Measurements from ENCODE around the gene ENTR1. TPM values are rescaled to one million over a fixed set of nuclear protein-coding genes. Genes with fewer than 3 reads are reported as not detected.

Gene ENTR1
- polyA plus RNA-seq, 3 donors = 3.3 to 60.0 (median 9.6) TPM

GRCh38 chr9:136401173-136401922 is 9.1 kb downstream of the ENTR1 start:
- Histone ChIP-seq H2AFZ (ENCODE audit: insufficient read depth, low read depth, low read length, poor library complexity, severe bottlenecking) (no peak overlapping the region), H3K36me3 (replicated peaks in 1 of 2; ENCODE audit: control insufficient read depth in 1 of 2, insufficient read depth in 2 of 2, low read length in 2 of 2) (peaks cover 39 to 48% of the 10 kb centered on the region in 2 donors), H3K27me3 (ENCODE audit: control insufficient read depth in 2 of 2, insufficient read depth in 2 of 2, low read length in 2 of 2) (no peaks in the 10 kb centered on the region), H4K20me1 (ENCODE audit: insufficient read depth, low read length) (peaks cover 14% of the 10 kb centered on the region), H3K4me2 (replicated peaks; ENCODE audit: extremely low read depth, low read length, poor library complexity, severe bottlenecking) (no peak overlapping the region), H3K4me1 (ENCODE audit: control insufficient read depth in 1 of 2, insufficient read depth in 2 of 2, low read length in 2 of 2) (peaks cover 17 to 23% of the 10 kb centered on the region in 2 donors), H3K27ac (ENCODE audit: low read depth in 1 of 2, low read length in 2 of 2) (no peak overlapping the region), H3K79me2 (ENCODE audit: insufficient read depth, low read length) (peaks cover 15% of the 10 kb centered on the region), H3K9me3 (replicated peaks in 1 of 2; ENCODE audit: control insufficient read depth in 1 of 2, insufficient read depth in 1 of 2, low read length in 2 of 2) (no peaks in the 10 kb centered on the region), H3K9ac (ENCODE audit: insufficient read depth, low read length, poor library complexity, severe bottlenecking) (no peak overlapping the region), H3K4me3 (replicated peaks in 1 of 3; ENCODE audit: low read depth in 2 of 3, low read length in 3 of 3) (no peak overlapping the region)
- Mint-ChIP-seq H3K9me3 (peaks cover 0 to 2% (median 0%) of the 10 kb centered on the region in 7 donors), H3K27me3 (ENCODE audit: low read depth in 3 of 3) (peaks cover 0 to 4% (median 4%) of the 10 kb centered on the region in 3 donors), H3K27ac (peak overlapping the region in 2 of 7 donors; percentile 5 to 78), H3K36me3 (peaks cover 40 to 59% of the 10 kb centered on the region in 2 donors), H3K4me1 (peaks cover 19% of the 10 kb centered on the region), H3K4me3 (no peak overlapping the region)
- no peak for DNase-seq
- TF ChIP-seq, protein P1, sequence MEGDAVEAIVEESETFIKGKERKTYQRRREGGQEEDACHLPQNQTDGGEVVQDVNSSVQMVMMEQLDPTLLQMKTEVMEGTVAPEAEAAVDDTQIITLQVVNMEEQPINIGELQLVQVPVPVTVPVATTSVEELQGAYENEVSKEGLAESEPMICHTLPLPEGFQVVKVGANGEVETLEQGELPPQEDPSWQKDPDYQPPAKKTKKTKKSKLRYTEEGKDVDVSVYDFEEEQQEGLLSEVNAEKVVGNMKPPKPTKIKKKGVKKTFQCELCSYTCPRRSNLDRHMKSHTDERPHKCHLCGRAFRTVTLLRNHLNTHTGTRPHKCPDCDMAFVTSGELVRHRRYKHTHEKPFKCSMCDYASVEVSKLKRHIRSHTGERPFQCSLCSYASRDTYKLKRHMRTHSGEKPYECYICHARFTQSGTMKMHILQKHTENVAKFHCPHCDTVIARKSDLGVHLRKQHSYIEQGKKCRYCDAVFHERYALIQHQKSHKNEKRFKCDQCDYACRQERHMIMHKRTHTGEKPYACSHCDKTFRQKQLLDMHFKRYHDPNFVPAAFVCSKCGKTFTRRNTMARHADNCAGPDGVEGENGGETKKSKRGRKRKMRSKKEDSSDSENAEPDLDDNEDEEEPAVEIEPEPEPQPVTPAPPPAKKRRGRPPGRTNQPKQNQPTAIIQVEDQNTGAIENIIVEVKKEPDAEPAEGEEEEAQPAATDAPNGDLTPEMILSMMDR (IDR thresholded peaks at IDR 0.05) = no peak
- WGBS (ENCODE audit: insufficient coverage) = 91% methylated on average over 16 of the region's 18 CpGs
- intact Hi-C loops (cut with micrococcal nuclease) = loop anchor here (2.0 to 5.0 kb wide), 3 partner anchors 29 to 63 kb away; partner anchors contain the start of genes CARD9 (in 1 of the 2) and DNLZ (in 1 of the 2)

- Histone ChIP-seq H3K27me3 (ENCODE audit: control insufficient read depth in 2 of 2, insufficient read depth in 2 of 2, low read length in 2 of 2) (no peaks in the 10 kb centered on the region), H3K79me2 (ENCODE audit: insufficient read depth, low read length) (peaks cover 15% of the 10 kb centered on the region), H3K4me3 (replicated peaks in 1 of 3; ENCODE audit: low read depth in 2 of 3, low read length in 3 of 3) (peak within 1 kb of the TSS; percentile 47 to 88 (median 77)), H3K9ac (ENCODE audit: insufficient read depth, low read length, poor library complexity, severe bottlenecking) (peak within 1 kb of the TSS; percentile 76), H3K36me3 (replicated peaks in 1 of 2; ENCODE audit: control insufficient read depth in 1 of 2, insufficient read depth in 2 of 2, low read length in 2 of 2) (peaks cover 41 to 49% of the 10 kb centered on the region in 2 donors), H3K9me3 (replicated peaks in 1 of 2; ENCODE audit: control insufficient read depth in 1 of 2, insufficient read depth in 1 of 2, low read length in 2 of 2) (no peaks in the 10 kb centered on the region), H3K4me2 (replicated peaks; ENCODE audit: extremely low read depth, low read length, poor library complexity, severe bottlenecking) (peak within 1 kb of the TSS; percentile 85), H3K4me1 (ENCODE audit: control insufficient read depth in 1 of 2, insufficient read depth in 2 of 2, low read length in 2 of 2) (peaks cover 17 to 23% of the 10 kb centered on the region in 2 donors), H3K27ac (ENCODE audit: low read depth in 1 of 2, low read length in 2 of 2) (peak within 1 kb of the TSS in 1 of 2 donors; percentile 62), H4K20me1 (ENCODE audit: insufficient read depth, low read length) (peaks cover 14% of the 10 kb centered on the region), H2AFZ (ENCODE audit: insufficient read depth, low read depth, low read length, poor library complexity, severe bottlenecking) (peak within 1 kb of the TSS; percentile 82)
- Mint-ChIP-seq H3K4me1 (peaks cover 19% of the 10 kb centered on the region), H3K27ac (peak within 1 kb of the TSS in 5 of 7 donors; percentile 30 to 52 (median 44)), H3K36me3 (peaks cover 42 to 60% of the 10 kb centered on the region in 2 donors), H3K9me3 (peaks cover 0 to 2% (median 0%) of the 10 kb centered on the region in 7 donors), H3K4me3 (peak within 1 kb of the TSS; percentile 83 to 88), H3K27me3 (ENCODE audit: low read depth in 3 of 3) (peaks cover 0 to 4% (median 4%) of the 10 kb centered on the region in 3 donors)
- WGBS (ENCODE audit: insufficient coverage) = 10% methylated on average over 71 of the region's 71 CpGs
- intact Hi-C loops (cut with micrococcal nuclease) = loop anchor here (2.0 to 5.0 kb wide), 3 partner anchors 27 to 61 kb away; partner anchors contain the start of genes CARD9 (in 1 of the 2) and DNLZ (in 1 of the 2)
- TF ChIP-seq, protein P1 (IDR thresholded peaks at IDR 0.05) = peak; percentile 94
- peak; percentile 79 to 89 (median 86) for DNase-seq
Measured at GRCh38 chr9:136400038-136400834, 10.2 kb downstream of the ENTR1 start, which contains the start of gene SNAPC4. TSS of gene SNAPC4 (minus strand) at chr9:136400170. CDS start at chr9:136398428, 1,742 bp downstream.

Measured in CD14-positive monocyte (primary cell).